ENCODE measurements around the gene METTL22.

Gene METTL22

DNA sequence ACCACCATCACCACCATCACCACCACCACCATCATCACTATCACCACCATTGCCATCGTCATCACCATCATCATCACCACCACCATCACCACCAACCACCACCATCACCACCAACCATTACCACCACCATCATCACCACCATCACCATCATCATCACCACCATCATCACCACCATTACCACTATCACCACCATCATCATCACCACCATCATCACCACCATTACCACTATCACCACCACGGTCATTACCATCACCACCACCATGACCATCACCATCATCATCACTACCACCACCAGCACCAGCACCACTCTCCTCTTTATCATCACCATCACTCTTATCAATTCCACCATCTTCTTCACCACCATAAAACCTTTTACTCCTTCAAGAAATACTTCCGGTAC, 30.0 kb upstream of the METTL22 start:
- DNase-seq (ENCODE audit: low read depth in 2 of 2): no peak

DNA sequence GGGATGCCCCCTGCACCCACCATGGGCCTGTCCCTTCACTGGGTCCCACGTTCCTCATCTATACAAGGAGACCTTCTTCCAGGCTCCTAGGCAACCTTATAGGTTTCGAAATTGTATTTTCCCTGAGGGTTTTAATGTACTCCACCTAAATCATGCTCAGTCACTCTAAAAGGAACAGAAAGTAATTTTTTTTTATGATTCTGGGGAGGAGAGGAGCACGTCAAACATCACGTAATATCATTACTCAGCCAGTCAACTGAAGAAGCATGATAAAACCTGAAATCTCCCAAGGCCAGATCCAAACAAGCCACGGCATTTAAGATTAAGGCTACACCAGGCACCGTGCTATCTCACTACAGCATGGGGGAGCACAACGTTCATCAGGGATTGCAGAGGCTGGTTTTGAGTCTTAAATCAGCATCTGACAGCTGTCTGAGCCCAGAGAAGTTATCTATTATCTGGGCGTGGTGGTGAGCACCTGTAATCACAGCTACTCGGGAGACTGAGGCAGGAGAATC, 27.3 kb upstream of the METTL22 start:
- DNase-seq (ENCODE audit: low read depth in 2 of 2): no peak

DNA sequence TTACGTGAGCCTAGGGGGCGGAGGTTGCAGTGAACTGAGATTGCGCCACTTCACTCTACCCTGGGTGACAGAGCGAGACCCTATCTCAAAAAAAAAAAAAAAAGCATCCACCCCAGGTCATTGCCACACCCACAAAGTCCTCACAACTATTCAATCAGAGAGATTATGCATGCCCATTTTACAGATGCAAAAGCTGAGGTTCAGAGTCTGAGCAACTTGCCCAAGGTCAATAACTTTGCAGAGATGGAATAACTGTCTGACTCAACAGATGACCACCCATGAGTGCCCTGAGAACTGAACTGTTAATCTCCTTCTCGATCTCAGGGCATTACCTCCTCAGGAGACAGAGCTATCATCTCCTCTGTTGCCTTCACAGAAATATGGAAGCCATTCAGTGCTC, 25.7 kb upstream of the METTL22 start:
- DNase-seq (ENCODE audit: low read depth in 2 of 2): no peak

DNA sequence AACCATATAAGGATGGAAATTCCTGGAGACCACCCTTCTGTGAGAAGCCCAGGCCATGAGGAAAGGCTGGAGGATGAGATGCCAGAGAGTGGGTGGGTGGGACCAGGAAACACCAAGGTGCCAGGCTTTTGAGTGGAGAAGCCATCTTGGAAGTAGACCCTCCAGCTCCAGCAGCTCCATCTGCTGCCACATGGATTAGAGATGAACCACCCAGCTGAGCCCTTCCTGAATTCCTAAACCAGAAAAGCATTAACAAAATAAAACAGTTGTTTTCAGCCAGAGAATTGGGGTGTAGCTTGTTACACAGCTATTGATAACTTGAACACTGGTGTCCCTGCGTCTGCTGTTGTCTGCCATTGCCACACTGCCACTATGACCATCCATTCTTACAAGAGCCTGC, 24.9 kb upstream of the METTL22 start:
- DNase-seq (ENCODE audit: low read depth in 2 of 2): no peak

DNA sequence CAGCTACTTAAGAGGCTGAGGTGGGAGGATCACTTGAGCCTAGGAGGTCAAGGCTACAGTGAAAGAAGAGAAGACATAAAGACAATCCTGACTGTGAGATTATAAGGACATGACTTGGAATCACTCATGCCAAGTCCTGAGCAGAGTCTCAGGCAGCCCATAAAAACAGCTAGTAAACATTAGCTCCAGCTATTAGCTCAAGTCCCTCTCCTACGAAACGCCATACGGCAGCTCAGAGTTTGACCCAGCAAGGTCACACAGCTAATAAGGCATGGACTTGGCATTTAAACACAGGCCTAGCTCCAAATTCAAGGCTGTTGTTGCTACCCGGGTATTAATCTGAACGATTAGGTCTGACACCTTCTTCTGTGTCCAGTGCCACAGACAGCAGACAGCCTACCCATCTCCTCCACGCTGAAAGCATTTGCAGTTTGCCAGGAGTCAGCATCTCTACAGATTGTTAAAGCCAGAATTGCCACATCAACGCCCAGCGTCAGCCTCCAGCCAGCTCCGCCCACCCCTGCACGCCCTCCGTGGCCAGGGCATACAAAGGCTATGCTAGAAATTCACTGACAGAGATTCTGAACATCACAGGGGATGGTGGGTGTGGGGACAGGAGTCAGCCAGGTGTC, 21.2 kb upstream of the METTL22 start:
- no peak for DNase-seq (ENCODE audit: low read depth in 2 of 2)

DNA sequence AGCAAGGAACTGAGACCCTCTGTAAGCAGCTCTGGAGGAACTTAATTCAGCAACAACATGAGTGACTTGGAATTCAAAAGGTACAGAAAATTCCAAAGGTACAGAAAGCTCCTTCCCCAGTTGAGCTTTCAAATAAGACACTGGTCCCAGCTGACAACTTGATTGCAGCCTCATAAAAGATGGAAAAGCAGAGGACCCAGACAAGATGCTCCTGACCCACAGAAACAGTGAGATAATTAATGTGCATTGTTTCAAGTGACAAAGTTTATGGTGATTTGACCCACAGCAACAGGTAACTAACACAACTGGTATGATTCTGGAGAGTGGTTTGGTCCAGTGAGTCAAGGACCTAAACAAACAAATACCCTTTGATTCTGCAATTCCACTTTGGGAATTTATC, 15.9 kb upstream of the METTL22 start:
- no peak for DNase-seq (ENCODE audit: low read depth in 2 of 2)

DNA sequence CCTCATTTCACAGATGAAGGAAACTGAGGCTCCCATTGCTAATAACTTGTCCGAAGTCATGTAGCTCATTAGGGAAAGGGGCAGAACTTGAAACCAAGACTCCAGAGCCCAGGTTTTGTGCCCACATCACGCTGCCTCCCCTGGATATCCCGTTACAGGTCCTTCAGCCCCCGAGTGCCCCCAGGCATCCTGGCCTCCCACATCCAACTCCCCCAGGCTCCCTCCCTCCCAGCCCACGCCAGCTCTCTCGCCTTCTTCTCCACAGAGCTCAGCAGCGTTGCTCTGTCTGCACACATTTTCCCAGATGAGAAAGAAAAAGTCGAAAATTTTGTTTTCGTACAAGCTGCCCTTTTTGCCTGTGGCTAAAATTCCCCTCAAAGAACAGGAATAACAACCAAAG, 14.3 kb upstream of the METTL22 start:
- no peak for DNase-seq (ENCODE audit: low read depth in 2 of 2)

DNA sequence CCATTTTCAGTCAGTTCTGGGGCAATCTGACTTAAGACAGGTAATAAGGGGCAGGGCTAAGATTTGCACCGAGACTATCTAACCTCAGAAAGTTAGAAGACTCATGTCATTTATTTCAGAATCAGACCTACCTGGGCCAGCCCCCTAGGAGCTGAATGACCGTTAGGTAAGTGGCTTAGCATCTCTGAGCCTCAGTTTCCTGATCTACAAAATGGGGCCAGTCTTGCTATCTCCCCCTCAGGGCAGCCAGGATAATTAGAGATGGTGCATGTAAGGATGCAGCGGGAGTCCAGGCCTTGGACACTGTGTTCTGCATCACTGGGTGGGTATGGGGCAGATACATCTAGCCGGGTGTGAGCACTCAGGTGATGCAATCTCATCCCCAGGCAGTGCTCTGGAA, 10.4 kb upstream of the METTL22 start:
- no peak for DNase-seq (ENCODE audit: low read depth in 2 of 2)

DNA sequence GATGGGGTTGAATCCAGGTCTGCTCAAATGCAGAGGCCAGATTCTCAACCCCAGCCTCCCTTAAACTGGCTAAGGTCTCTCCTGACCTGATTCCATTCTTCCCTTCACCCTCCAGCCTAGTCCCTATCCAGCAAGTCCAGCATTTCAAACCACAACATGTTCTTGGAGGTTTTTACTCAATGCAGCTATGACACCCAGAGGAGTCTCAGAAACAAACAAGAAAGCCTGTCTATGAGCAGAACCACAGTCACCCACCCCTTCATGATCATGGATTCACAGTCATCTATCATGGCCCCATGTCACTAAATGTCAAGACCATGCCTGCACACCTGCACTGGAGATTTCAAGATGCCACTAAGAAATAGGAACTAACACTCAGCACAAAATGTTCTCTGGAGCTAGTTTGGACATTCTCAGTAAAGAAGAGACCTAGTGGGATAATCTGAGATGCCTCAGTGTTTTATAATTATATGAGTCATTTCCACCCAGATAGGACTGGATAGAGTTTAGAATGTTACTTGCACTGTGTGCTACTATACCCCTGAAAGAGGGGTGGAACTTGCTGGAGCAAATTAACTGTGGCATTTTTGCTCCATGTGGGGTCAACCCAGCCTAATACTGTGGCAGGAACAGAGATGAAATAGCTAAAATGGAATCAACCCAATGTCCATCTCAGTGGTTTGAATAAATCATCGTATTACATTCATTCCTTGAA, 9.5 kb upstream of the METTL22 start:
- no peak for DNase-seq (ENCODE audit: low read depth in 2 of 2)

DNA sequence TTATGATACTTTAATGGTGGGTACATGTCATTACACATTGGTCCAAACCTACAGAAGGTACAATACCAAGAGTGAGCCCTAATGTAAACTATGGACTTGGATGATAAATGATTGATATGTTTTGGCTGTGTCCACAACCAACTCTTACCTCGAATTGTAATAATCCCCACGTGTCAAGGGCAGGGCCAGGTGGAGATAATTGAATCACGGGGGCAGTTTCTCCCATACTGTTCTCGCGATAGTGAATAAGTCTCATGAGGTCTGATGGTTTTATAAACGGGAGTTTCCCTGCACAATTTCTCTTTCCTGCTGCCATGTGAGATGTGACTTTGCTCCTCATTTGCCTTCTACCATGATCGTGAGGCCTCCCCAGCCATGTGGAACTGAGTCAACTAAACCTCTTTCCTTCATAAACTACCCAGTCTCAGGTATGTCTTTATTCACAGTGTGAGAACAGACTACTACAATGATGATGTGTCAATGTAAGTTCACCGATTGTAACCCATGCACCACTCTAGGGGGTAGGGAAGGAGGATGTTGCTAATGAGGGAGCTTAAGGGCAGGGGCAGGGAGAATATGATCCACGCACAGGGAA, 7.0 kb upstream of the METTL22 start:
- DNase-seq (ENCODE audit: low read depth in 2 of 2): no peak

DNA sequence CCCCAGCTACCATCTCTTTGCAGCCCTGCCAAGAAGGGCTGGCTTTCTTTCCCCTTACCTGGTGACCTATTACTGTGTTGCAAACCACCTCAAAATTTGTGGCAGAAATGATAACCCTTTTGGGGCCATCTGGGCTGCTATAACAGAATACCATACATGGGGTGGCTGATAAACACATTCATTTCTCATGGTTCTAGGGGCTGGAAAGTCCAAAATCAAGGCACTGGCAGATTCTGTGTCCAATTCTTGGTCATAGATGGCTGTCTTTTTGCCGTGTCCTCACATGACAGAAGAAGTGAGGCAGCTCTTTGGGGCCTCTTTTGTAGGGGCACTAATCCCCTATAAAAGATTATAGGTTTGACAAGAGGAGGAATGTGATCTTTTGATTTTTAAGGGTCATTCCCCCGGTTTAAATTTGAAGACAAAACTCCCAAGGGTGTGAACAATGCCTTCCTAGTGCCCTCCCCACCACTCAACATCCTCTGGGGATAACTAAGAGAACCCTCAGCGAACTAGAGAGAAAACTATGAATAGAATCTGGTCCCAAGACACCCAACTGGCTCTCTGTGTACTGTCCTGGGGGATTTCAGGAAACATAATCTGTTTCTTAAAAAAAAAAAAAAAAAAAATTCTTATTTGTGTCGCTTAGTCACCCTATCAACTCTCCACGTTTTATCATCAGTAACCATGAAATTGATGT, 1.7 kb upstream of the METTL22 start:
- DNase-seq (ENCODE audit: low read depth in 2 of 2): no peak

DNA sequence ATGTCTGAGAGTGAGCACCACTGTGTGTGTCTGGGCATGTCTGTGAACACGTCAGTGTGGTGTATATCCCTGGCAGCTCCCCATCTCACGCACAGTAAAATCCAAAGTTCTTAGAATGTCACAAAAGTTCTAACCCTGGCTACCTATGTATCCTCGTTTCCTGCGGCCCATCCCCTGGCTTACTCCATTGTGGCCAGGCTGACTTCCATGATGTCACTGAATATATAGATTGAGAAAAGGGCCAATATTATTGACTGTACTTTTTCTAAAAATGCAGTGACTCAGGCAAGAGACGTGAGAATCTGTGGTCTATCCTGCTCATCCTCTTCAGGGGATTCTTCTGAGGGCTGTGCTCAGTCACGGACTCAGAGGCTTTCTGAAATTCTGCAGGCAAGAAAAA, 963 bp upstream of the METTL22 start:
- no peak for DNase-seq (ENCODE audit: low read depth in 2 of 2)

DNA sequence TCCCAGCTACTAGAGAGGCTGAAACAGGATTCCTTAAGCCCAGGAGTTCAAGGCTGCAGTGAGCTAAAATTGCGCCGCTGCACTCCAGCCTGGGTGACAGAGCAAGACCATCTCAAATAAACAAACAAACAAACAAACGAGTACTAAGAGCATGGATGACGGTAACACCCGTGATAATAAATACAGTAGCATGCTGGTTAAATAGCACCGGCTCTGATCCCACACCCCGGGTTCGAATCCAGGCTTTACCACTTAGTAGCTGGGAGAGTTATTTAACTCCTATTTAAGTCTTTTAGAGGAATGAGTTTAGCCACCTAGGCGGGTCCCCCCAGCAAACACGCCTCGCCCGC, 301 bp upstream of the METTL22 start:
- no peak for DNase-seq (ENCODE audit: low read depth in 2 of 2)

DNA sequence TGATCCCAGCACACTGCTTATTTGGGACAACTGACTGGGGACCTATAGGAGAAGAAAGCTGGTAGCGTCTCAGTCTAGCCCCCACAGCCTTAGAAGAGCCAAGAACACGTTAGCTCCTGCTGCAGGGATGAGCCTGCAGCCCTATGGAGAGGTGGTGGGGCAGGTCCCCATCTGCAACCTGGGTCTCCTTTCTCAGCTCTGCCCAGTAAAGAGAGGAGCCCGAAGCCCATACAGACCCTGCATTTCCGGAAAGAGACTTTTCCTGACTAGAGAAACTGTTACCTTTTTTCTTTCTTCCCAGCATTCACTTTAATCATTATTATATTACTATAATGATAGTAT, 788 bp downstream of the METTL22 start:
- DNase-seq (ENCODE audit: low read depth in 2 of 2): no peak

DNA sequence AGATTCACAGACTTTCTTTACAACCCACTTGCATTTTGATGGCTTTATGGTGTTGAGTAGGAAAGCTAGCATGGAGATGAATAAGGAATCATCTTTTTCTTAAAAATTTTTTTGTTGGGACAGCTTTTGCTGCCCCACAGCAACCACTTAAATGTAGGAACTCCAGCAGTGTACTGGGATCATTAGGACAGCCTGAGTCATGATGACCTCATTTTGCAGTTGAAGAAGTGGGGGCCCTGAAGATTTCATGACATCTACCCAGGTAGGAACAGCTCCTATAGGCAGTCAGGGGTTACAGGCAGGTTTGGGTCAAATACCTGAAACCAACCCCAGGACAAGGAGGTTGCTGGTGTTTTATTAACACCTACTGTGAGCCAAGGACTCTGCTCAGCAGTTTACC, 2.1 kb downstream of the METTL22 start:
- no peak for DNase-seq (ENCODE audit: low read depth in 2 of 2)

DNA sequence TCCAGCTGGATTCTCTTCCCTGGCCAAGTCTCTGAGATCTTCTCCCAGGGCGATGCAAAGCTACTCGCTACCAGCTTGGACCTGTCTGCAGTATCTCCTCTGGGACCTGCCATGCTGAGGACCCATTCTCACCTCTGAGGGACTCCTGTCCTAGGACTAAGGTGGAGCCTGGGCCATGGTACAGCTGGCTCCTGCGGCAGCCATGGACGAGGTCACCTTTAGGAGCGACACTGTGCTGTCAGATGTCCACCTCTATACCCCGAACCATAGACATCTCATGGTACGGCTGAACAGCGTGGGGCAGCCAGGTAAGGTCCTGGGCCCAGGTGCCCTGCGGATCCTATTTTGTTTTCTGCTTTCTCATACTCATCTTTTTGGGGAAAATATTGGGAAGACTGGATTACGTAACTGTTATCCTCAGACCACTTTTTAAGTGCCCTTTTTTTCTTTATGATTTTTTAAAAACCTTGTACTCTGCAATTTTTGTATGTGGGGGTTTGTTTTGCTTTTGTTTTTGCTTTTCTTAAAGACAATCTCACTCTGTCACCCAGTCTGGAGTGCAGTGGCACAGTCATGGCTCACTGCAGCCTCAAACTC, 4.1 kb downstream of the METTL22 start:
- no peak for DNase-seq (ENCODE audit: low read depth in 2 of 2)

DNA sequence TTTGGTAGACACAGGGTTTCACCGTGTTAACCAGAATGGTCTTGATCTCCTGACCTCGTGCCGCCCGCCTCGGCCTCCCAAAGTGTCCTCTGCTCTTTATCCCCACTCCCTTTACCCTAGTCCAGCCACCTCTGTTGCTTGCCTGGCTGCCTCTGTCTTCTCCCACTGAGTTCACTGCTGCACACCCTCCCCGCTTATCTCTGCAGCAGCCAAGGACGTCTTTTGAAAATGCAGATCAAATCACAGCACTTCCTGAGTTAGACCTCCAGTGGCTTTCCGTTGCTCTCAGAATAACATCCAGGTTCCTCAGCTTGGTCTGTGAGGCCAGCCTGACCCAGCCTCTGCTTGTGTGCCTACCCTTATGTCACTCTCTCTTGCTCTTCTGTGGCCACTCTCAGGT, 5.4 kb downstream of the METTL22 start:
- DNase-seq (ENCODE audit: low read depth in 2 of 2): no peak

DNA sequence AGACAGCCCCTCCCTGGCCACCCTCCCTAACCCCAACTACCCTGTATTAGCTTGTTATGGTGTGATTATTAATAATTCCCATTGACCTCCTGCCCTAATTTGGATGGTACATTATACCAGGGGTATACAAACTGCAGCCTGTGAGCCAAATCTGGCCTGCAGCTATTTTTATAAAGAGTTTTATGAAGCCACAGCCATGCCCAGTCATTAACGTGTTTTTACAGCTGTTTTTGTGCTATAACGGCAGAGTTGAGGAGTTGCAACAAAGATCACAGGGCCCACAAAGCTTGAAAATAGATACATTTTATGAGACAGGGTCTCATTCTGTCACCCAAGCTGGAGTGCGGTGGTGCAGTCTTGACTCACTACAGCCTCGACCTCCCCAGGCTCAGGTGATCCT, 6.0 kb downstream of the METTL22 start:
- DNase-seq (ENCODE audit: low read depth in 2 of 2): no peak

DNA sequence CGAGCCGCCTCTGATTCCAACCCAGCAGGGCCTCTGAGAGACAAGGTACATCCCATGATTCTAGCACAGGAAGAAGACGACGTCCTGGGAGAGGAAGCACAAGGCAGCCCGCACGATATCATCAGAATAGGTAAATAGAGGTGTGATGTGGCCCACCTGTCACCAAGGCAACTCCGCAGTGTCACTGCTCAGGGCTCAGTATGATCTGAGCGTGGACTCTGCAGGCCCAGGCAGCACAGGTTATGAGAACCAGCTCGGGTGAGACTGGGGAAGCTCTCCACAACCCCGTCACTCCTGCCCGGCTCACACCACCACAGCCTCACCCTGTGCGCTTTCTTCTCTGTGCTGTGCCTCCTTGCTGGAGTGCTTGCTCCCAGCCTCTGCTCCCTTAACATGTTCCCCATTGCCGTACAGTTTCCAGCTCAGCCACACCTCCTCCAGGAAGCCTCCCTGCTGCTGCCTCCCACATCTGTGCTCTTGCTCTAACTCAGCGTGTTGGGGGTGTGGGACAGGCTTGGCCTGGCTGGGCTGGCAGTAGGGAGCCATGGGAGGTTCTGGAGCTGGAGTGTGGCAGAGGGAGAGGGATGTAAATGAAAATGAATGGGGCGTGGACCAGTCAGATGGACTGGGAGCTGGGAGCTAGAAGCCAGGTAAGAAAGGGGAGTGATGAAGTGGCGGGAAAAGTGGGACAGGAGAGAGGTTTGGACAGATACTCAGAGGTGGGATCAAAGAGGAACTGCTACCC, 7.7 kb downstream of the METTL22 start:
- DNase-seq (ENCODE audit: low read depth in 2 of 2): no peak

DNA sequence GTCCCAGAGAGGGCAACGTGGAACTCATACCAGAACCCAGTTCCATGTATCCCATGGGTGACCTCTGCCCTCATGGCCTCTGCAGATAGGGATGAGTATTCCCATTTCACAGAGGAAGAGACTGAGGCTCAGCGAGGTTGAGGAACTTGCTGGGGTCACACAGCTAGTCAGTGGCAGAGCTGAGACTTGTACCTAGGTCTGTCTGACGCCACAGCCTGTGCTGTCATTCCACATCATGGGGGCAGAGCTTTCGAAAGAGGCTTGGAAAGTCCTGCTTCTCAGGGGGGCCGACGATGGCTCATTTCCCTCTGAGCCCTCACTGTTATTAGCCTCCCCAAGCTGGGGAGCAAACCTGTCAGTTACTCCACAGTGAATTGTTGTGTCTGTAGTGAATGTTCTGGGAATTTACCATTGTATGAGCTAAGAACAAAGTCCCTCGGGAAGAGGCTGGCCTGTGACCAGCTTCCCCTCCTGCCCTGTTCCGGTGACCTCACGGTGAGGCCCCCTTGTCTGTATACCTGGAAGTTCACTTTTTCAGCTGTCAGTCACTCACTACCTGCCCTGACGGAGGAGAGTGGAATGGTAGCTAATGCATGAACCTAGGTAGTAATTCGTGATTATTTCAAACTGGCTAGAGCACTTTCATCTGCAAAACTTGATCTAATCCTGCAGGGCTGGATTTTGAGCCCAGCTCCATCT, 8.9 kb downstream of the METTL22 start:
- no peak for DNase-seq (ENCODE audit: low read depth in 2 of 2)

DNA sequence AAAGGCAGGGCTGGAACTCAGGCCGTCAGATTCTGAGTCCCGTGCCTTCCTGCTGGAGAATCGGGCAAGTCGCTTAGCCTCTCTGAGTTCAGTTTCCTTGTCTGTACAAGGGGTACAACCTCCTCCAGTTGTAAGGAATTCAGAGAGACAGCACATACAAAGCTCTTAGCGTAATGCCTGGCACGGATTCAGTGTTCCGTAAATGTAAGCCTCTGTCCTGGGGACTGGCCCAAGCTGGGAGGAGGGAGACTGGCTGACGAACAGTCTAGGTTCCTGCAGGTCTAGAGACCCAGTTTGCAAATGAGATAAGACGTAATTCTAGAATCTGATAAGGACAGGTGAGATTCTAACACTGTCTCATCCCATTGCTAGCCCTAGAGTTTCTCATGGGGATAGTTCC, 9.9 kb downstream of the METTL22 start:
- no peak for DNase-seq (ENCODE audit: low read depth in 2 of 2)

Measured in stimulated activated CD8-positive, alpha-beta memory T cell treated with anti-CD3 and anti-CD28 coated beads, Interleukin-2, amount 100 ng/mL, for 1 hour (primary cell).